GM12878 (cell line): ENCODE data around the gene MPPED1. TPM values are rescaled to one million over a fixed set of nuclear protein-coding genes. Genes with fewer than 3 reads are reported as not detected.

Experiments used
- ATAC-seq: fragments of 200-7000 bp; cut with Tn5 transposase; 3 replicates; pipeline ENCODE4 v1.9.1; 2020; ENCODE audit warnings: mild to moderate bottlenecking, moderate library complexity
- BruUV-seq: library from RNA; stranded (reverse); fragments of 400-500 nt; replicated peaks from 2 replicates; lab custom pipeline; 2021; lab: Mats Ljungman, UMichigan
- CTCF ChIA-PET: fragments of 300-600 bp; sonication (Branson Sonifier 250); formaldehyde crosslinking; extraction: SDS; loops from one replicate; lab custom pipeline; 2021; ENCODE audit warnings: inconsistent platforms; lab: Yijun Ruan, JAX
- POLR2A ChIA-PET: fragments of 350-600 bp; formaldehyde crosslinking; extraction: SDS; loops from one replicate; lab custom pipeline; 2021; ENCODE audit warnings: inconsistent platforms; lab: Charles Lee
- RAD21 ChIA-PET: fragments of 300-600 bp; sonication (Branson Sonifier 250); formaldehyde crosslinking; loops from one replicate; lab custom pipeline; 2023; ENCODE audit warnings: antibody characterized with exemption; ENCODE audit not compliant: unreplicated experiment; lab: Charles Lee
- SMC1A ChIA-PET: fragments of 300-600 bp; sonication (Branson Sonifier 250); formaldehyde crosslinking; loops from one replicate; lab custom pipeline; 2023; ENCODE audit not compliant: unreplicated experiment, uncharacterized antibody; lab: Charles Lee
- DNase-seq: peaks from one replicate; pipeline ENCODE4 v3.0.0-alpha.2; 2011; ENCODE audit warnings: low read depth, low spot score
- FAIRE-seq: peaks from 3 replicates; lab custom pipeline; 2011; peaks lifted over from hg19 to GRCh38; lab: Jason Lieb, UNC
- H2AFZ ChIP-seq: 2 replicates; pipeline ENCODE4 v1.6.0; 2011; ENCODE audit warnings: low read depth, low read length, control low read depth; ENCODE audit not compliant: control insufficient read depth
- H3K27ac ChIP-seq: 2 replicates; pipeline ENCODE4 v1.5.1; 2011; ENCODE audit warnings: control low read depth; ENCODE audit not compliant: control insufficient read depth, insufficient read depth
- H3K27me3 ChIP-seq, 2 experiments: replicated peaks in 1 of 2; 2 replicates each; pipeline versions ENCODE4 v1.6.0 to v1.6.1; 2011; ENCODE audit warnings: low read length in 1 of 2; ENCODE audit not compliant: control insufficient read depth in 2 of 2, insufficient read depth in 2 of 2
- H3K36me3 ChIP-seq, 2 experiments: 2 replicates each; pipeline ENCODE4 v1.5.1; 2011; ENCODE audit warnings: low read length in 1 of 2; ENCODE audit not compliant: control insufficient read depth in 2 of 2, insufficient read depth in 2 of 2
- H3K4me1 ChIP-seq: 2 replicates; pipeline ENCODE4 v1.6.1; 2011; ENCODE audit warnings: mild to moderate bottlenecking, low read length, moderate library complexity, mixed read lengths; ENCODE audit not compliant: control insufficient read depth, insufficient read depth
- H3K4me2 ChIP-seq: 2 replicates; pipeline ENCODE4 v1.6.0; 2011; ENCODE audit warnings: control low read depth; ENCODE audit not compliant: control insufficient read depth, insufficient read depth
- H3K4me3 ChIP-seq: fragments of 200-600 bp; sonication (generic); 2 replicates; pipeline ENCODE4 v1.5.1; 2016
- H3K79me2 ChIP-seq: 2 replicates; pipeline ENCODE4 v1.6.0; 2011; ENCODE audit warnings: low read length; ENCODE audit not compliant: control insufficient read depth, insufficient read depth
- H3K9ac ChIP-seq: 2 replicates; pipeline ENCODE4 v1.8.0; 2011; ENCODE audit warnings: low read length, control low read depth, mixed read lengths; ENCODE audit not compliant: control insufficient read depth, insufficient read depth
- H3K9me3 ChIP-seq: replicated peaks from 3 replicates; pipeline ENCODE4 v1.5.1; 2011; ENCODE audit warnings: mild to moderate bottlenecking, low read length; ENCODE audit not compliant: control insufficient read depth, insufficient read depth
- H4K20me1 ChIP-seq: 2 replicates; pipeline ENCODE4 v1.6.0; 2011; ENCODE audit not compliant: control insufficient read depth, insufficient read depth
- ETV6 ChIP-seq, 2 experiments: fragments of 450-650 bp in 1 of 2; IDR thresholded peaks in 1 of 2; conservative IDR thresholded peaks in 1 of 2; 2 replicates each; pipeline ENCODE4 v1.6.1; 2014; ENCODE audit warnings: antibody characterized with exemption in 1 of 2, borderline replicate concordance in 1 of 2, low read depth in 1 of 2, mild to moderate bottlenecking in 1 of 2, moderate library complexity in 1 of 2
- IRF3 ChIP-seq: fragments of 450-650 bp; IDR thresholded peaks from 2 replicates; pipeline ENCODE4 v1.6.1; 2014; ENCODE audit warnings: mild to moderate bottlenecking
- RUNX3 ChIP-seq: IDR thresholded peaks from 2 replicates; pipeline ENCODE4 v1.6.1; 2012; ENCODE audit warnings: low read length, inconsistent platforms
- SMAD1 ChIP-seq: fragments of 450-650 bp; IDR thresholded peaks from 2 replicates; pipeline ENCODE4 v1.6.1; 2018; ENCODE audit warnings: mild to moderate bottlenecking, low read depth; ENCODE audit not compliant: partially characterized antibody
- SUPT20H ChIP-seq: IDR thresholded peaks from 2 replicates; pipeline ENCODE4 v1.6.1; 2011; ENCODE audit warnings: low read depth, mild to moderate bottlenecking, low read length, moderate library complexity, borderline replicate concordance; ENCODE audit not compliant: control insufficient read depth
- USF2 ChIP-seq: IDR thresholded peaks from 2 replicates; pipeline ENCODE4 v1.6.1; 2011; ENCODE audit warnings: low read depth, low read length, improper control_type of control experiment, borderline replicate concordance
- WGBS: methylation state at CpG from one replicate; pipeline ENCODE4 v1.1.6; 2016; ENCODE audit warnings: low lambda C conversion rate; ENCODE audit not compliant: insufficient replicate concordance, insufficient coverage; ENCODE audit errors: missing lambda C conversion rate; 5-methylcytosine and 5-hydroxymethylcytosine counted together
- in situ Hi-C: fragments of 300-500 bp; cut with MboI; formaldehyde crosslinking; loops from 9 replicates; pipeline ENCODE4 v1.14.3; 2018; ENCODE audit warnings: mixed read lengths
- intact Hi-C: fragments of 100-400 bp; cut with micrococcal nuclease; formaldehyde crosslinking; loops from one replicate; pipeline ENCODE4 v1.14.2; 2022; ENCODE audit not compliant: unreplicated experiment
- polyA plus RNA-seq, 11 experiments: library from polyadenylated mRNA; depleted of rRNA in 4 of 11; unstranded in 6 of 11; stranded (reverse) in 5 of 11; fragments of >200 nt; fragmentation: Nextera tagmentation in 4 of 11; fragmentation: Illumina TruSeq in 1 of 11; extraction: Ambion mirVana in 4 of 11; extraction: Trizol in 1 of 11; gene quantifications; 1 replicate in 1 of 11; 2 replicates in 10 of 11; pipeline versions ENCODE4 v1.2.1 to v1.2.3, GENCODE V29; 2011 to 2016; ENCODE audit warnings: inconsistent platforms in 2 of 11, missing spikeins in 2 of 11, low read depth in 1 of 11
- total RNA-seq, 4 experiments: library from RNA; depleted of rRNA in 3 of 4; stranded (reverse); fragments of >200 nt in 3 of 4; fragmentation: Illumina TruSeq in 1 of 4; extraction: Trizol in 1 of 4; gene quantifications; 2 replicates each; pipeline versions ENCODE4 v1.2.1 to v1.2.3, GENCODE V29; 2013 to 2021
- TF ChIP-seq, protein P1 (sequence below): IDR thresholded peaks from 2 replicates; pipeline ENCODE4 v1.6.1; 2012; ENCODE audit warnings: low read length, inconsistent platforms

The MPPED1 gene
- total and polyA plus RNA-seq, 10 of the 15 experiments (the other 5 are each of a cell fraction or from before 2014, with no cell fraction given), result 0.11 TPM; not detected in 9

GRCh38 chr22:43507235-43507634, 95.4 kb downstream of the MPPED1 start:
- no peak overlapping the region for H3K27ac ChIP-seq
- no peak for TF ChIP-seq USF2
- no peak for TF ChIP-seq SUPT20H
- no peak for TF ChIP-seq RUNX3
- TF ChIP-seq SMAD1, result no peak
- no peak for TF ChIP-seq IRF3
- TF ChIP-seq ETV6 (conservative IDR thresholded peaks at IDR 0.05 in 1 of 2, IDR thresholded peaks at IDR 0.05 in 1 of 2; ENCODE audit: borderline replicate concordance in 1 of 2, low read depth in 1 of 2), result no peak
- TF ChIP-seq, protein P1, sequence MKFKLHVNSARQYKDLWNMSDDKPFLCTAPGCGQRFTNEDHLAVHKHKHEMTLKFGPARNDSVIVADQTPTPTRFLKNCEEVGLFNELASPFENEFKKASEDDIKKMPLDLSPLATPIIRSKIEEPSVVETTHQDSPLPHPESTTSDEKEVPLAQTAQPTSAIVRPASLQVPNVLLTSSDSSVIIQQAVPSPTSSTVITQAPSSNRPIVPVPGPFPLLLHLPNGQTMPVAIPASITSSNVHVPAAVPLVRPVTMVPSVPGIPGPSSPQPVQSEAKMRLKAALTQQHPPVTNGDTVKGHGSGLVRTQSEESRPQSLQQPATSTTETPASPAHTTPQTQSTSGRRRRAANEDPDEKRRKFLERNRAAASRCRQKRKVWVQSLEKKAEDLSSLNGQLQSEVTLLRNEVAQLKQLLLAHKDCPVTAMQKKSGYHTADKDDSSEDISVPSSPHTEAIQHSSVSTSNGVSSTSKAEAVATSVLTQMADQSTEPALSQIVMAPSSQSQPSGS, result no peak
- no peaks in the 10 kb centered on the region for H3K36me3 ChIP-seq
- RAD21 ChIA-PET, result no interaction called here
- H3K9me3 ChIP-seq, result no peaks in the 10 kb centered on the region
- FAIRE-seq (no peak), ATAC-seq (no peak), DNase-seq (no peak)
- 42% methylated on average over 8 of the region's 8 CpGs for WGBS
- H3K4me3 ChIP-seq, result no peak overlapping the region
- intact Hi-C loops (no loop called here), in situ Hi-C loops (no loop called here)
- H3K27me3 ChIP-seq, result no peaks in the 10 kb centered on the region
- no peaks in the 10 kb centered on the region for H3K4me1 ChIP-seq
- no peaks in the 10 kb centered on the region for H4K20me1 ChIP-seq
- no peaks in the 10 kb centered on the region for H3K79me2 ChIP-seq
- SMC1A ChIA-PET, result no interaction called here
- CTCF ChIA-PET, result no interaction called here
- no peak overlapping the region for H2AFZ ChIP-seq
- BruUV-seq, result no TSS peak
- H3K4me2 ChIP-seq, result no peak overlapping the region
- POLR2A ChIA-PET, result no interaction called here
- no peak overlapping the region for H3K9ac ChIP-seq
